ENCODE data around the gene SLC12A5. TPM values are rescaled to one million over a fixed set of nuclear protein-coding genes. Genes with fewer than 3 reads are reported as not detected.

SLC12A5 gene
- total and polyA plus RNA-seq, 2 of the 4 experiments (the other 2 are of a cell fraction) = 2.2 TPM; not detected in 1

- no peaks in the 10 kb centered on the region for H3K9me1 ChIP-seq (ENCODE audit: insufficient read depth, low read length)
- no peak overlapping the region for H2AK9ac ChIP-seq (replicated peaks; ENCODE audit: low read depth, low read length, poor library complexity)
- no peak overlapping the region for H2BK20ac ChIP-seq (ENCODE audit: low read depth, low read length)
- 69% methylated on average over 5 of the region's 14 CpGs; no CpG with 5 or more reads in 1 of the 2 experiments for WGBS, 2 experiments (ENCODE audit: extremely low coverage in 2 of 2, insufficient read length in 1 of 2)
- no peak overlapping the region for H4K8ac ChIP-seq (ENCODE audit: low read depth in 2 of 2, low read length in 2 of 2)
- no peak overlapping the region for H3K4ac ChIP-seq (ENCODE audit: low read depth, low read length)
- H3K18ac ChIP-seq (ENCODE audit: low read depth, low read length) = no peak overlapping the region
- no peak overlapping the region for H3K14ac ChIP-seq (replicated peaks; ENCODE audit: low read depth, low read length)
- no peaks in the 10 kb centered on the region for H3K4me1 ChIP-seq (ENCODE audit: control insufficient read depth, insufficient read depth, low read length)
- no peak overlapping the region for H2BK5ac ChIP-seq (ENCODE audit: low read depth, low read length, poor library complexity, severe bottlenecking)
- H3K4me2 ChIP-seq (ENCODE audit: low read depth, low read length) = no peak overlapping the region
- no peak for ATAC-seq (ENCODE audit: low read depth)
- H2BK15ac ChIP-seq (ENCODE audit: low read depth, low read length) = no peak overlapping the region
- no peak for TF ChIP-seq NFE2L2 (IDR thresholded peaks at IDR 0.05; ENCODE audit: low read depth, low read length)
- no peak for TF ChIP-seq POLR2A (IDR thresholded peaks at IDR 0.05; ENCODE audit: low read depth, low read length)
- TF ChIP-seq RAD21 (IDR thresholded peaks at IDR 0.05; ENCODE audit: low read length) = no peak
- TF ChIP-seq BHLHE40 (IDR thresholded peaks at IDR 0.05; ENCODE audit: low read depth, low read length) = no peak
- no peak for TF ChIP-seq MXI1 (IDR thresholded peaks at IDR 0.05; ENCODE audit: borderline replicate concordance, low read depth, low read length)
- H3K4me3 ChIP-seq (ENCODE audit: insufficient read depth, low read depth, low read length) = no peak overlapping the region
- H3K79me1 ChIP-seq (ENCODE audit: low read depth in 1 of 2, low read length in 2 of 2) = no peaks in the 10 kb centered on the region
- no peaks in the 10 kb centered on the region for H4K20me1 ChIP-seq (ENCODE audit: insufficient read depth, low read length)
- CTCF ChIA-PET = no interaction called here
- no peak overlapping the region for H2BK120ac ChIP-seq (ENCODE audit: low read depth, low read length)
- H3K27me3 ChIP-seq (ENCODE audit: control insufficient read depth, insufficient read depth, low read length) = peaks cover 25% of the 10 kb centered on the region
- H2AFZ ChIP-seq (replicated peaks; ENCODE audit: low read length, poor library complexity) = no peak overlapping the region
- no peak overlapping the region for H3K27ac ChIP-seq (ENCODE audit: insufficient read depth, low read length)
- no peak overlapping the region for H4K91ac ChIP-seq (ENCODE audit: insufficient read depth, low read depth, low read length)
- no peak overlapping the region for H3K9ac ChIP-seq (ENCODE audit: low read depth, low read length)
- in situ Hi-C loops (cut with MboI; ENCODE audit: low sequenced_read_pairs) (no loop called here), dilution Hi-C loops (cut with HindIII; ENCODE audit: low sequenced_read_pairs, unreplicated experiment) (no loop called here), intact Hi-C loops (cut with micrococcal nuclease) (no loop called here)
- peaks cover 3% of the 10 kb centered on the region; the same call in 1 of the 2 replicates for H3K9me3 ChIP-seq (ENCODE audit: control insufficient read depth, insufficient read depth, low read length)
- no peak for DNase-seq
- no peak overlapping the region for H3K23ac ChIP-seq (ENCODE audit: low read depth, low read length)
- H3K36me3 ChIP-seq (ENCODE audit: control insufficient read depth, insufficient read depth, low read length) = no peaks in the 10 kb centered on the region
- no peak overlapping the region for H2AK5ac ChIP-seq (ENCODE audit: low read depth, low read length)
- H3K56ac ChIP-seq (ENCODE audit: extremely low read depth, insufficient read depth, low read length) = no peak overlapping the region
- POLR2A ChIA-PET (ENCODE audit: unreplicated experiment) = no interaction called here
- no peak overlapping the region for H4K5ac ChIP-seq (ENCODE audit: low read depth, low read length)
- no TSS peak for BruUV-seq (replicated peaks)
Measured at GRCh38 chr20:46108976-46109375, 80.0 kb downstream of the SLC12A5 start.

Other genes starting within 250 kb of the SLC12A5 start
- gene WFDC3, start 237.3 kb upstream of the SLC12A5 start, total RNA-seq (2012; rRNA removed) = 0.18 TPM in 1 of 2 replicates, not detected in the other
- 0.87 and 1.4 TPM in 2 replicates for gene WFDC3, start 237.3 kb upstream of the SLC12A5 start, polyA plus RNA-seq (2012; rRNA removed)
- 17.8 and 19.4 TPM in 2 replicates for gene DNTTIP1, start 237.3 kb upstream of the SLC12A5 start, total RNA-seq (2012; rRNA removed)
- 51.0 and 53.7 TPM in 2 replicates for gene DNTTIP1, start 237.3 kb upstream of the SLC12A5 start, polyA plus RNA-seq (2012; rRNA removed)
- gene UBE2C, start 216.6 kb upstream of the SLC12A5 start, total RNA-seq (2012; rRNA removed) = 43.4 and 43.6 TPM in 2 replicates
- 120 and 124 TPM in 2 replicates for gene UBE2C, start 216.6 kb upstream of the SLC12A5 start, polyA plus RNA-seq (2012; rRNA removed)
- gene TNNC2, start 201.9 kb upstream of the SLC12A5 start, total RNA-seq (2012; rRNA removed) = 0.28 TPM in 1 of 2 replicates, not detected in the other
- 0.46 and 0.53 TPM in 2 replicates for gene TNNC2, start 201.9 kb upstream of the SLC12A5 start, polyA plus RNA-seq (2012; rRNA removed)
- 10.0 and 11.1 TPM in 2 replicates for gene SNX21, start 195.4 kb upstream of the SLC12A5 start, total RNA-seq (2012; rRNA removed)
- gene SNX21, start 195.4 kb upstream of the SLC12A5 start, polyA plus RNA-seq (2012; rRNA removed) = 17.9 and 19.2 TPM in 2 replicates
- 27.8 and 29.8 TPM in 2 replicates for gene ACOT8, start 171.8 kb upstream of the SLC12A5 start, total RNA-seq (2012; rRNA removed)
- gene ACOT8, start 171.8 kb upstream of the SLC12A5 start, polyA plus RNA-seq (2012; rRNA removed) = 47.5 and 54.3 TPM in 2 replicates
- 8.1 and 8.6 TPM in 2 replicates for gene ZSWIM3, start 171.6 kb upstream of the SLC12A5 start, total RNA-seq (2012; rRNA removed)
- 2.8 and 3.3 TPM in 2 replicates for gene ZSWIM3, start 171.6 kb upstream of the SLC12A5 start, polyA plus RNA-seq (2012; rRNA removed)
- gene ZSWIM1, start 148.0 kb upstream of the SLC12A5 start, total RNA-seq (2012; rRNA removed) = 7.8 and 10.0 TPM in 2 replicates
- 4.2 and 4.6 TPM in 2 replicates for gene ZSWIM1, start 148.0 kb upstream of the SLC12A5 start, polyA plus RNA-seq (2012; rRNA removed)
- gene SPATA25, start 141.6 kb upstream of the SLC12A5 start, total RNA-seq (2012; rRNA removed) = 0.18 TPM in 1 of 2 replicates, not detected in the other
- gene SPATA25, start 141.6 kb upstream of the SLC12A5 start, polyA plus RNA-seq (2012; rRNA removed) = 0.36 and 1.0 TPM in 2 replicates
- gene NEURL2, start 138.0 kb upstream of the SLC12A5 start, total RNA-seq (2012; rRNA removed) = 0.56 and 1.1 TPM in 2 replicates
- 2.0 and 2.5 TPM in 2 replicates for gene NEURL2, start 138.0 kb upstream of the SLC12A5 start, polyA plus RNA-seq (2012; rRNA removed)
- 19.0 and 30.3 TPM in 2 replicates for gene CTSA, start 137.9 kb upstream of the SLC12A5 start, total RNA-seq (2012; rRNA removed)
- 290 and 312 TPM in 2 replicates for gene CTSA, start 137.9 kb upstream of the SLC12A5 start, polyA plus RNA-seq (2012; rRNA removed)
- gene PLTP, start 117.1 kb upstream of the SLC12A5 start, total RNA-seq (2012; rRNA removed) = 5.0 and 5.4 TPM in 2 replicates
- 53.5 and 55.8 TPM in 2 replicates for gene PLTP, start 117.1 kb upstream of the SLC12A5 start, polyA plus RNA-seq (2012; rRNA removed)
- 5.4 and 6.1 TPM in 2 replicates for gene PCIF1, start 94.5 kb upstream of the SLC12A5 start, total RNA-seq (2012; rRNA removed)
- gene PCIF1, start 94.5 kb upstream of the SLC12A5 start, polyA plus RNA-seq (2012; rRNA removed) = 17.8 and 18.3 TPM in 2 replicates
- 11.8 and 12.5 TPM in 2 replicates for gene ZNF335, start 57.0 kb upstream of the SLC12A5 start, total RNA-seq (2012; rRNA removed)
- gene ZNF335, start 57.0 kb upstream of the SLC12A5 start, polyA plus RNA-seq (2012; rRNA removed) = 17.8 and 20.2 TPM in 2 replicates
- under 0.01 TPM in 2 replicates for gene MMP9, start 20.3 kb upstream of the SLC12A5 start, total RNA-seq (2012; rRNA removed)
- gene MMP9, start 20.3 kb upstream of the SLC12A5 start, polyA plus RNA-seq (2012; rRNA removed) = 0.16 and 0.17 TPM in 2 replicates
- gene NCOA5, start 60.7 kb downstream of the SLC12A5 start, total RNA-seq (2012; rRNA removed) = 20.6 and 22.5 TPM in 2 replicates
- gene NCOA5, start 60.7 kb downstream of the SLC12A5 start, polyA plus RNA-seq (2012; rRNA removed) = 17.0 and 17.4 TPM in 2 replicates
- 0.28 and 0.36 TPM in 2 replicates for gene CD40, start 89.1 kb downstream of the SLC12A5 start, total RNA-seq (2012; rRNA removed)
- 0.52 and 0.92 TPM in 2 replicates for gene CD40, start 89.1 kb downstream of the SLC12A5 start, polyA plus RNA-seq (2012; rRNA removed)